Right renal pelvis (tissue), 4 donors: ENCODE results near the gene ARHGEF39. TPM values are rescaled to one million over a fixed set of nuclear protein-coding genes. Genes with fewer than 3 reads are reported as not detected.
"Not testable (repeated sequence)": the region's sequence is repeated elsewhere in the genome, so short reads cannot be mapped to it uniquely, and the experiment has no call there.

Experiments used
- DNase-seq, 4 donors: peaks; one replicate each; pipeline ENCODE4 v3.0.0-alpha.2; 2013; ENCODE audit warnings: low read depth in 4 of 4, low spot score in 3 of 4, missing footprints in 1 of 4
- polyA plus RNA-seq, 4 donors: library from polyadenylated mRNA; unstranded; fragments of 120-200 nt; gene quantifications; one replicate each; pipeline ENCODE4 v1.2.1, GENCODE V29; 2013; ENCODE audit not compliant: insufficient read length in 4 of 4

The ARHGEF39 gene
- polyA plus RNA-seq, 4 donors: 8.8 to 9.9 (median 9.2) TPM

- DNase-seq: no peak
Observed at GRCh38 chr9:35653611-35654010, 11.4 kb downstream of the ARHGEF39 start.

DNA sequence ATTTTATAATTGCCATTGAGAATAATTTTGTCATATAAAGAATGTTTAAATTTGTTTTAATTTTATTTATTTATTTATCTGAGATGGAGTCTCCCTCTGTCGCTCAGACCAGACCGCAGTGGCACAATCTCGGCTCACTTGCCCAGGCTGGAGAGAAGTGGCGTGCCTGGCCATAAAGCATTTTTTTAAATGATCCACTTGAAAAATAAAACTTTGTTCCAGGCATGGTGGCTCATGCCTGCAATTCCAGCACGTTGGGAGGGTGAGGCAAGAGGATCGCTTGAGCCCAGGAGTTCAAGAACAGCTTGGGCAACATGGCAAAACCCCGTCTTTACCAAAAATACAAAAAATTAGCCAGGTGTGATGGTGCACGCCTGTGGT, 12.2 kb downstream of the ARHGEF39 start:
- DNase-seq: no peak

DNA sequence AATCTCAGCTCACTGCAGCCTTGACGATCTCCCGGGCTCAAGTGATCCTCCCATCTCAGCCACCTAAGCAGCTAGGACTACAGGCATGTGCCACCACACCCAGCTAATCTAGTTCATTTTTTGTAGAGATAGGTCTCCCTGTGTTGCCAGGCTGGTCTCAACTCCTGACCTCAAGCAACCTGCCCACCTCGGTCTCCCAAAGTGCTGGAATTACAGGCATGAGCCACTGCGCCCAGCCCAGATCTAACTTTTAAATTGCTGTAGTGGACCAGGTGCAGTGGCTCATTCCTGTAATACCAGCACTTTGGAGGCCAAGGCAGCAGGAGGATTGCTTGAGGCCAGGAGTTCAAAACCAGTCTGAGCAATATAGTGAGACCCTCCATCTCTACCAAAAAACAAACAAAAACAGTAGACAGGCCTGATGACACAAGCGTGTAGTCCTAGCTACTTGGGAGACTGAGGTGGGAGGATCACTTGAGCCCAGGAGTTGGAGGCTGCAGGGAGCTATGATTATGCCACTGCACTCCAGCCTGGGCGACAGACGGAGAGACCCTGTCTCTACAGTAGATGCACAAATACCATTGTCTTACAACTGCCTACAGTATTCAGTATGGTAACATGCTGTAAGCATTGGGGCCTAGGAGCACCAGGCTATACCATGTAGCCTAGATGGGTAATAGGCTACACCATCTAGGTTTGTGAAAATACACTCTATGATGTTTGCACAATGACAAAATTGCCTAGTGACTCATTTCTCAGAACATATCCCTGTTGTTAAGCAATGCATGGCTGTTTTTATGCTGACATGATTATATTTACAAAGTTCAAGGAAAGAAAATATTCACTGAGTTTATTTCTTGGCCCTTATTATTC, 12.8 kb downstream of the ARHGEF39 start:
- no peak for DNase-seq

GRCh38 chr9:35650341-35651158, 14.4 kb downstream of the ARHGEF39 start, which contains the start of gene SIT1:
Gene SIT1 (minus strand): TSS chr9:35650931. CDS start chr9:35650853, 78 bp downstream.
- no peak for DNase-seq

DNA sequence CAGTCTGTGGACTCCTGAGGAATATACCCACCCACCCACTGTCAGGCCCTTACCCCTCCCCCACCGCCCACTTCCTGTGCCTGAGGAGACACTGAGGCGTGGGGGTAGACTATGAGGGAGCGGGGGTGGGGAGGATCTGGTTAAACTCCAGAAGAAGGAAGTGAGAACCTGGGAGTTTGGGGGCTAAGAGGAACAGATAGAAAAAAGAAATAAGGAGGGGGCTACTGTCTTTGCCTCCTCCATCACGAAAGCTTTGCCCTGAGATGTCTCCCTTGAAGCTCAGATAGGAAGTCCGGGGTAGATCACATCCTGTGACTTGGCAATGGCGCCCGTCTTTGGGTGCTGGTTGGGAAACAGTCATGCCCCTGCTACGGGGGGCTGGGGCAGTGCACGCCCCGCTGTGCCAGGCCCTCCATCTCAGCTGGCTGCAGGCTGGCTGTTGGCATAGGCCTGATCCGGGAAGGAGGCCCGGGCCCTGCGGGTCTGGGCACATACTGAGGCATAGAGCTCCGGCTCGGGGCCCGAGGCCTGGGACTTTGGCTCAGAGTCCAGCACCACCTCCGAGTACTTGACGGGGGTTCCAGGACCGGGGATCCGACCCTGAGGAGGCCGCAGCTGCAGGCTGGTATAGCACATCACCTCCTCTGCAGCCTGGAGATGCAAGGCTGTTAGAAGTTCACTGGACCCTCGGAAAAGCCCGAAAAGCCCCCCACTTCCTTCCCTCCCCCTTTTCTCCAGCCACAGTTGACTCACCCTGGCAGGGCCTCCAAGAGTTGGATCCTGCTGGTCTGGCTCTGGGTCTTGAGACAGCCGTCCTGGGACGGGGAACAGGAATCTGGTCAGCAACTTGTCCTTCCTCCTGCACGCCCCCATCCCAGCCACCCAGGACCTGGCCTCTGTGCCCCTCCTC, 15.3 kb downstream of the ARHGEF39 start:
- no peak for DNase-seq

GRCh38 chr9:35646533-35647265, 18.3 kb downstream of the ARHGEF39 start:
- DNase-seq: peak; percentile 86 to 90 (median 88)

DNA sequence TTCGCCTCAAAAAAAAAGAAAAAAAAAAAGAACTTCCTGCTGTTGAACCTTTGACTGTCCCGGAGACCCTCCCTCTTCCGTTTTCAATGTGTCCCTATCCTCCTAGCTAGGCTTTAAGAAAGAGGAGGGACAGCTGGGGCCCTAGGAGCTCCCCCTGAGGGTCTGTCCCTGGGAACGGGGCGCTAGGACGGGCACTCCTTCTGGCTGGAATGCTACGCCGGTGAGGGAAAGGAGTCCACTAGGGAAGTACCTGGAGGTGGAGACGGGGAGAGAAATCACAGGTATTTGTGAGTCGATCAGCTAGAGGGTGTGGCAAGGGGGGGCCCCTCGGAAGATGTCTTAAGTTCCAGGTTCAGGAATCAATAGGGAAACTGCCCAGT, 18.9 kb downstream of the ARHGEF39 start:
- peak in 1 of 4 donors; percentile 39 for DNase-seq

- not testable (repeated sequence) for DNase-seq
Observed at GRCh38 chr9:35645736-35646135, 19.3 kb downstream of the ARHGEF39 start.

- no peak for DNase-seq
Observed at GRCh38 chr9:35643046-35643445, 21.9 kb downstream of the ARHGEF39 start.

- not testable (repeated sequence) for DNase-seq
Observed at GRCh38 chr9:35641478-35641877, 23.5 kb downstream of the ARHGEF39 start.

DNA sequence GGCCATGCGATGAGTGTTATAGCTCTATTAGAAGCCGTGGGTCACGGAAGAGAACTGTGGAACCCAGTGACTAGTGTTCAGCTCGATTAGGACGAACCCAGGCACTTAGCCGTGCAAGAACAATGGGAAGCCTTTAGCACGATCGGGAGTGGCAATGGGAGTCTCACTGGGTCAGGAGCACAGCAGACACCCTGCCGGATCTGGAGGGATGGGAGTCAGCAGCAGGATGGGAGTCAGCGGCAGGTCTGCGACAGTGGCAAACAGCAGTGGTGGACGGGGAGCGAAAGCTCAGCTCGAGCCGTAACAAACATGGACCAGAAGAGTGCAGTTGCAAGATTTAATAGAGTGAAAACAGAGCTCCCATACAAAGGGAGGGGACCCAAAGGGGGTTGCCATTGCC, 24.6 kb downstream of the ARHGEF39 start:
- DNase-seq: not testable (repeated sequence)

- no peak for DNase-seq
Observed at GRCh38 chr9:35639631-35640030, 25.4 kb downstream of the ARHGEF39 start.

DNA sequence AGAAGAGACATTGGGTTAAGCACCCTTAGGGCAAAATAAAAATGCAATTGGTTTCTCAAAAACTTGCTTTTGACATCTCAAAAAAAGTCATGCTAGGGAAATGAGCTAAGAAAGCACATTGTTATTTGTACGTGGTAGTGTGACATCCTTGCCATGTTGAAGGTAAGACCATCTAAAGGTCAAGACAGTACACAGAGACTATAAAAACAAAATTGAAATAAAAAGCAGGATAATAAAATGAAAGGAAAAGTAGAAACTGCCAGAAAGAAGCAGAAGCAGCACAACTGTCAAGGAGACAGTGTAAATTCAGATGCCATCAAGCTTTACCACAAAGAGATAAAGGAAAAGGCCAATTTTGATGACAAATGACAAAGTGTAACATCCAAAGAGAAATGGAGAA, 25.8 kb downstream of the ARHGEF39 start:
- DNase-seq: not testable (repeated sequence)

DNA sequence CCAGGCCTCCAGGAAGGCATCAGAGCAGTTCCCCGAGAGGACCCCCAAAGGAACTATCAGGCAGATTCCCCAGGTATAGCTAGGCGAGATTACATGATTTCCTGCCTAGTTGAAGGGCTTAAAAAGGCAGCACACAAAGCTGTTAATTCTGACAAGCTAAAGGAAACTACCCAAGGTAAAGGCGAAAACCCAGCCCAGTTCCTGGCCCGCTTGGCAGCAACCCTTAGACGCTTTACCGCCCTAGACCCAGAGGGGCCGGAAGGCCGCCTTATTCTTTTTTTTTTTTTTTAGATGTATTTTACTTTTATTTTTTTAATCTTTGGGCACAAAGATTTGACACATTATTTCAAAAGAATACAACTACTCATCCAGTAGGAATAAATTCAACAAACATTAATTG, 26.2 kb downstream of the ARHGEF39 start:
- not testable (repeated sequence) for DNase-seq

- not testable (repeated sequence) for DNase-seq
Observed at GRCh38 chr9:35637427-35637955, 27.5 kb downstream of the ARHGEF39 start.

DNA sequence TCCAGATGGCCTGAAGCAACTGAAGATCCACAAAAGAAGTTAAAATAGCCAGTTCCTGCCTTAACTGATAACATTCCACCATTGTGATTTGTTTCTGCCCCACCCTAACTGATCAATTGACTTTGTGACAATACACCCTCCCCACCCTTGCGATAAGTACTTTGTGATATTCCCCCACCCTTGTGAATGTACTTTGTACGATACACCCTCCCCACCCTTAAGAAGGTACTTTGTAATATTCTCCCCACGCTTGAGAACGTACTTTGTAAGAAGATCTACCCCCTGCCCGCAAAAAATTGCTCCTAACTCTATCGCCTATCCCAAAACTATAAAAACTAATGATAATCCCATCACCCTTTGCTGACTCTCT, 28.1 kb downstream of the ARHGEF39 start:
- not testable (repeated sequence) for DNase-seq

GRCh38 chr9:35636135-35636876, 28.7 kb downstream of the ARHGEF39 start:
- no peak for DNase-seq

GRCh38 chr9:35635730-35636129, 29.3 kb downstream of the ARHGEF39 start:
- DNase-seq: no peak

- DNase-seq: no peak
Observed at GRCh38 chr9:35629597-35629996, 35.4 kb downstream of the ARHGEF39 start.
